ENCODE measurements around the gene GCFC2.

DNA sequence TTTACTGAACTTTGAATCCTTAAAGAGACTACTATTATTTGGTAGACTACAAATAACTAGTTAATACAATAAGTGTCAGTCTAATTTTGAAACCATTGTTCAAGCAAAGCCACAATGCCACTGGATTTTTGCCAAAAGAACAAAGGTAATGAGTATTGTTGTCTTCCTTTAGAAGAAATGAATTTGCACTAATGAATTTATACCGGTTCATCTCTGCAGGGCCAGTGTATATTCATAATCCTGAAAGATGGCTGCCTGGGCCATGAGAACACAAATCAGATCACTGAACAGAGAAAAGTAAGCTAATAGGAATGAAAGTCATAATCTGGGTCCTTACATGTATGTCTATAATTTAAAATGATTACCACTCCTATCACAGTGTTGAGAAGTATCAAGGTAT, 31.2 kb downstream of the GCFC2 start:
- TF ChIP-seq BHLHE40 (IDR thresholded peaks at IDR 0.05; ENCODE audit: borderline replicate concordance) (no peak), L3MBTL2 (conservative IDR thresholded peaks at IDR 0.05) (no peak), SP1 (IDR thresholded peaks at IDR 0.05) (no peak)
